ENCODE measurements around the gene SLC13A3.
A peak's percentile ranks its signal among the peaks of the same experiment; 100 is the strongest.

Gene SLC13A3

DNA sequence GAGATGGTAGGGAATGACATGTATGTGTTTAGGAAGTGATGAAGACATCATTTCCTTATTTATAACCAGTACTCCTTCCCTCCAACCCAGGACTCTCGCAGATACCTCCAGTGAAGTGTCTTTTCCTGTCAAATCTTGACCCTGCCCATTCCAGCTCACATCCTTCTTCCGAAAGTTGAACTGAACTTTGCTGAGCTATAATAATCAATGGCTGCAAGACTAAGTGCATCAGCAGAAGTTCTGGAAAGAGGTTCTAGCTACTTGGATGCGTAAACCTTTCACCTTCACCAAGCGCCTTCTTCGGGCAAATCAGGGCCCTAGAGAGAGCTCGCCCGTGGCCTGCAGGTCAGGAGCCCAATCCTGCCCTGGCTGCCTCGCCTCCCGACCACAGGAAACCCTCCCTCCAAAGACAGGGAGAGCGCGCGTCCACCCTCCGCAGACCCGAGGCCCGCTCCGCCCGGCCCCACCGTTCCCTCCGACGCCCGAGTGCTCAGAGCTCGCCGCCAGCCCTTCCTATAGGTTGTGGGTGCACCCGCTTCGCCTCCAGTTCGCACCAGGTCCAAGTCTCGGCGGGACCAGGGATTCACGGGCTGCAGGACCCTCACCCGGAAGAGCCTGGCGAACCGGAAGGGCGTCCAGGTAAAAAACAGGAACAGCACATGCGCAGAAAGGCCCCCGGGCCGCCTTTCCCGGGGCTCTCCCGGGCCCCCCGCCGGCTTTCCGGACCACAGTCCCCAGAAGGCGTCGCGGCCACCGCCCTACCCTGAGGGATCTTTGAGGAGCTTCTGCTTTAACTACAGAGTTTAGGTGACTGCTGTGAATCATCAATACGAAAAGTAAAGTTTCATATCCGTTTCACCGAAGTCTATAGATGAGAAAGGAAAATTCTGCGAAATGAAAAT lies 138.1 kb downstream of the SLC13A3 start, which contains the start of gene ZNF334:
Gene ZNF334, minus strand, starts transcription at position 617 of the 902 bp plus-strand sequence. CDS start 1,457 bp downstream, outside the sequence.
- peak; percentile 72 for DNase-seq (ENCODE audit: low read depth)
- peak within 1 kb of the TSS; percentile 85 for H3K4me3 ChIP-seq (ENCODE audit: low read depth, low read length)
- TF ChIP-seq, protein P1, sequence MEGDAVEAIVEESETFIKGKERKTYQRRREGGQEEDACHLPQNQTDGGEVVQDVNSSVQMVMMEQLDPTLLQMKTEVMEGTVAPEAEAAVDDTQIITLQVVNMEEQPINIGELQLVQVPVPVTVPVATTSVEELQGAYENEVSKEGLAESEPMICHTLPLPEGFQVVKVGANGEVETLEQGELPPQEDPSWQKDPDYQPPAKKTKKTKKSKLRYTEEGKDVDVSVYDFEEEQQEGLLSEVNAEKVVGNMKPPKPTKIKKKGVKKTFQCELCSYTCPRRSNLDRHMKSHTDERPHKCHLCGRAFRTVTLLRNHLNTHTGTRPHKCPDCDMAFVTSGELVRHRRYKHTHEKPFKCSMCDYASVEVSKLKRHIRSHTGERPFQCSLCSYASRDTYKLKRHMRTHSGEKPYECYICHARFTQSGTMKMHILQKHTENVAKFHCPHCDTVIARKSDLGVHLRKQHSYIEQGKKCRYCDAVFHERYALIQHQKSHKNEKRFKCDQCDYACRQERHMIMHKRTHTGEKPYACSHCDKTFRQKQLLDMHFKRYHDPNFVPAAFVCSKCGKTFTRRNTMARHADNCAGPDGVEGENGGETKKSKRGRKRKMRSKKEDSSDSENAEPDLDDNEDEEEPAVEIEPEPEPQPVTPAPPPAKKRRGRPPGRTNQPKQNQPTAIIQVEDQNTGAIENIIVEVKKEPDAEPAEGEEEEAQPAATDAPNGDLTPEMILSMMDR (IDR thresholded peaks at IDR 0.05; ENCODE audit: insufficient read depth, low read depth, low read length, missing control alignments) = no peak

GRCh38 chr20:46509523-46509922 lies 141.7 kb downstream of the SLC13A3 start:
- TF ChIP-seq, protein P1 (IDR thresholded peaks at IDR 0.05; ENCODE audit: insufficient read depth, low read depth, low read length, missing control alignments) = no peak
- no peak overlapping the region for H3K4me3 ChIP-seq (ENCODE audit: low read depth, low read length)
- no peak for DNase-seq (ENCODE audit: low read depth)

Data from GM12865 (cell line).